Right renal pelvis (tissue), 4 donors: ENCODE results near the gene TMEM255B. TPM values are rescaled to one million over a fixed set of nuclear protein-coding genes. Genes with fewer than 3 reads are reported as not detected.
"Not testable (repeated sequence)": the region's sequence is repeated elsewhere in the genome, so short reads cannot be mapped to it uniquely, and the experiment has no call there.

Experiments
- DNase-seq, 4 donors: peaks; one replicate each; pipeline ENCODE4 v3.0.0-alpha.2; 2013; ENCODE audit warnings: low read depth in 4 of 4, low spot score in 3 of 4, missing footprints in 1 of 4
- polyA plus RNA-seq, 4 donors: library from polyadenylated mRNA; unstranded; fragments of 120-200 nt; gene quantifications; one replicate each; pipeline ENCODE4 v1.2.1, GENCODE V29; 2013; ENCODE audit not compliant: insufficient read length in 4 of 4

TMEM255B gene
- polyA plus RNA-seq, 4 donors, result 6.5 to 8.5 (median 7.7) TPM

- DNase-seq, result no peak
Observed at GRCh38 chr13:113783966-113784644, 25.1 kb downstream of the TMEM255B start.

DNA sequence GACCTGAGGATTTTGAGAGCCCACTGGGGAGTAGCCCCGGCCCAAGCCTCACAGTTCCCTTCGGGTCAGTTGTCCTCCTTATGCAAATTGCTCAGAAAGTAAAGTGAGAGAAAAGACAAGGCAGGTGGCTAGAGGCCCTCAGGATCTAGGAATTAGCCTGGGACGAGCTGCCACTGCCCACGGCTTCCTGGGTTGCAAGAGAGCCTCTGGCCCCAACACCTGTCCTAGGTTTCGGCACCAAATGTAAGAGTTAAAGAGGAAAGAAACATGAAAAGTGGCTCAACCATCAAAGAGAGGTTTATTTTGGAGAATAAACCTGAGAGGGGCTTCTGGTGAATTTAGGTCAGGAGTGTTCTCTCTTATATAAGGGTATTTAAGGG, 25.6 kb downstream of the TMEM255B start:
- DNase-seq, result no peak

DNA sequence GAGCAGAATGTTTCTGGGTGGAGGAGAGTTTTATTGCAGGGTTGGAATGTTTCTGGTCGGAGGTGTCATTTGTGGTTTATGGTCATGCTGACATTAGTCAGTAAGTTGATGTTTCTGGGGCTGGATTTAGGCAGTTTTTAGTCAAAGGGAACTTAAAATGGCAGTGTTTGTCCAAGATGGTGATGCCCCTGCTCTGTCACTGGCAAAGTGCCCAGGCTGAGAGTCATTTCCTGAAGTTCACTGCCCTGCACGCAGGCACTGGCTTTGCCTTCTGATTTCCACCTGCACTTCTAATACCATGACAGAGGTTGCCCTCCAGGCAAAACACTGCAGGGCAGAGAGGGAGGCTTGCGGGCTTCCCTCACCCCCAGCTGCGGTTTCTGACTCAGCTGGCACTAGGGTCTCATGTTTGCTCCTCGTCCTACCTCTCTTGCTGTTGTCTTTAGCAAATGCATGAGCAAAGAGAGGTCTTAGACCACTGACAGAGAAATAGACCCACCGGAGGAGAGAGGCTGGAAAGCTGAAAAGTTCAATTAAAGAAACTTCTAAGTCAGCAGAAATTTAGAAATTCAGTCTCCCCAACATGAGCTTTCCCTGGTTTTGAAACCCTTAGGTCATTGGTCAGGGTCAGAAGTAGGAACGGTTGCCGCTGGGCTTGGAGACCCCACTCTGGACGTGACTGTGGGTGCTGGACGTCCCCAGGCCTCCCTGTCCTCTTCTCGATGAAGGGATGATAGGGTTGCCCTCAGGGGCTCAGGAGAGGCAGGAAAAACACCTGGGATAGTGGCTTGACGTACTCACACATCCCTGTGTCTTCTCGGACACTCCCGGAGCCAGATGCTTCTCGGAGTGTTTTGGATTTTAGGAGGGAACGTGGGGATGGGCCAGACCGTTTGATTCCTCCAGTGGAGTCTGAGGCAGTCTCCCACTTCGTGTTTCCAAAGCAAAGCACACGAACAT, 26.3 kb downstream of the TMEM255B start:
- no peak for DNase-seq

DNA sequence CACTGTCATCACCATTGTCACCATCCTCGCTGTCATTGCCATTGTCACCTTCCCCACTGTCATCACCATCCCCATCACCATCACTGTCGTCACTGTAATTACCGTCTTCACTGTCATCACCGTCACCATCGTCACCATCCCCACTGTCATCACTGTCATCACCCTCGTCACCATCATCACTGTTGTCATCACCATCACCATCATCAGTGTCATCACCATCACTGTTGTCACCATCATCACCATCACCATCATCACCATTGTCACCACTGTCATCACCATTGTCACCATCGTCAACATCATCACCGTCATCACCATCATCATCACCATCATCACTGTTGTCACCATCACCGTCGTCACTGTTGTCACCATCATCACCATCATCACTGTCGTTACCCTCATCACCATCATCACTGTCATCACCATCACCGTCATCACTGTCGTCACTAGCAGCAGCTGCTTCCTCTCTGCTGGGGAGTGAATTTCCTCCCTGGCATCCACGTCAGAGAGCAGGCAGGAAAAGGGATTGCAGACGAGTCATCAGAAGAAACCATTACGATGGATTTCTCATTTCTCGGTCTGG, 27.3 kb downstream of the TMEM255B start:
- DNase-seq, result no peak

DNA sequence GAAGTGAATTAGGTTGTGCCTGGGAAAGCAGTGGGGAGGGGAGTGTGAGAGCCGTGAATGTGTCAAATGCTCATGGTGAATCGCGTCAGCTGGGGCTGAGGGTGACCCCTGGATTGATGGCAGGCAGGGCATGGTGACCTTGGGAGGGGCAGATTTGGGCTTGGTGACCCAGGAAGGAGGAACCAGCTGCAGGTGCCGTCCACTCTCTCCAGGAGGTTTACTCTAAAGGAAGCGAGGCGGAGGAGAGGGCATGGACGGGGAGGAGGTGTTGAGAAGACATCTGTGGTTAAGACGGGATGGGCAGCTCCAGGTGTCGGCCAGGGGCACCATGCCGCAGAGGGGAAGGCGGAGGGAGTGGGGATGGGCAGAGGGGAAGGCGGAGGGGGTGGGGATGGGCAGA, 28.7 kb downstream of the TMEM255B start:
- DNase-seq, result no peak

DNA sequence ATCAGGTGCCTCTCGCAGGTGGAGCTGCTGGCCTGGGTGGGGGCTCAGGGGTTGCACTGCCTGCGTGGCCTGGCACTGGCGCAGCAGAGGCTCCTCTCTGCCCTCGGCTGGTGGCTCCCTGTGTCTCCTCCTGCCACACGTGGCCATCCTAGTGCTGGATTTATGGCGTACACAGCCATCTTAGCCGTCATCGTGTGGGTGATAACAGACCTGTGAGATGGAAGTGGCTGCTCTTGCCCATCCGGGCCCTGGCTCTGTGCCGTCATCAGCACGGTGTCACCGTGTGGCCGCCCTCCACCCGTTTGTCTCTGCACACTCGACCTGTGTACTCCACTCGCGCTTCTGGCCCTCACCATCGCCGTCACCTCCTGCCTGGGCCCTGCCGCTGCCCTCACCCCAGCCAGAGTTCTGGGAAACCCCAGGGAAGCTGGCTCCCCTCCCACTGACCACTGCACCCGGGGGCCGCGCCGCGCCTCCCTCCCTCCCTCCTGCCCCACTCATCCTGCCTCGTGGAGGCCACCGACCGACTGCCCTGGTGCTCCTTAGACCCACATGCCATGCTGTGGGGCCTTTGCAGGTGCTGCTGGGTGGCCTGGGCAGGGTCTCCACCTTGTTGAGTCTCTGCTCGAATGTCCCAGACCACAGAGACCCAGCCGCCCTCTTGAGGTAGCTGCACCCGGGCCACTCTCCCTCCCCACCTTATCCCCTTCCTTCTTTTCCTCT, 29.5 kb downstream of the TMEM255B start:
- no peak for DNase-seq

GRCh38 chr13:113789167-113789566, 30.1 kb downstream of the TMEM255B start:
- no peak for DNase-seq

GRCh38 chr13:113789931-113790330, 30.9 kb downstream of the TMEM255B start:
- not testable (repeated sequence) for DNase-seq

GRCh38 chr13:113791226-113791625, 32.2 kb downstream of the TMEM255B start:
- DNase-seq, result no peak

- DNase-seq, result no peak
Observed at GRCh38 chr13:113791761-113792160, 32.7 kb downstream of the TMEM255B start.

DNA sequence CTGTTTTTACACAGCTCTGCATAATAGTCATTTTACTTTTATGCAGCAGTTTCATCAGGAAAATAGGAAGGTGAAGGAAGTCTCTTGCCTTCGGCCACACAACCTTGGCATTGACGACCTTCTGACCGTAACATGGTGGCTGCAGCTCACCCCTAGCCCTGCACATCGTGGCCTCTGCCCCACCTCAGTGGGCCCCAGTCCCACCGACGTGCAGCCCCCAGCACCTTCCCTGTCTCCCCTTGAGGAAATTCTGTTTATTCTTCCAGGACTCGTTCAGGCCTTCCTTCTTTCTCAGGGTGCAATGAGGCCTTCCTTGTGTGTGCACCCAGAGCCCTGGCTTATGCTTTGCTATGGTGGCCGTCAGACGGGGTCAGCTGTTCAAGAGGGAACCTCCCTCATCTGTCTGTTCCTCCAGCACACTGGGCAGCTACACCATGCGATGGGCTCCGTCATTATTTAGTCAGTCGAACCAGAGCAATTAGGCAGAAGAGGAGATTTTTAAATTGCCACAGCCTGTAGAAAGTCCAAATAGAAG, 33.3 kb downstream of the TMEM255B start:
- no peak for DNase-seq

DNA sequence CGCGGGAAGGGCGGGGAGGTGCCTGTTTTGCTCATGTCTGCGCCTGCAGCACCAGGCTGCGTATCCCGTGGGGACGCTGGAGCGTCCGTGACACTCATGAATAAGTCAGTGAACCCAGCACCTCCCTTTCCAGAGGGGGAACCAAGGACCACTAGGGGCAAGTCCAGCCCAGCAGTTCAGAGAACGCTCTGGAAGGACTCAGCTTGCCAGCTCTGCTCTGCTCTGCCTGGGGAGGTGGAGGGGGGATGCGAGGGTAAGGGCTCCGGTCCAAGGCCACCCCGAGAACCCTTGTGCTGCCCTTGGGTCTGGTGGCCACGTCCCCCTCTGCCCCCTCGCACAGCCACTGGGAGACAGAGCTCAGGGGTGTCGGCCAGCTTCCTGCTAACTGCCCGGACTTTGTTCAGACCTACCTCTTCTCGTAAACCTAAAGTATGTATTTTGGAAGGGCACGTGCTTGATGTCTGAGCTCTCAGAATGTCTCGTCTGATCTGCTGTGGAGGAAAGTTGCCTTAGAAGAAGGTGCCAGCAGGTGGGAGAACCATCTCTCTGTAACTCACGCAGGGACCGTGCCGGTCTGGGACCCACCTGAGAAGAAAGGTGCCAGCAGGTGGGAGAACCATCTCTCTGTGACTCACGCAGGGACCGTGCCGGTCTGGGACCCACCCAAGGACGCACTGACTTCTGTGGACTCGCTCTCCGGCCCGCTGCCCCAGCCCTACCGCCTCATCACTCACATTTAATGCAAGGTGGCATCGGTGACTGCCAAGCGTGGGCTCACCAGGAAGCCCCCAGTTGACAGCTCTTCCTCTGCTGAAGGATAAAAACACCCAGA, 34.1 kb downstream of the TMEM255B start:
- DNase-seq, result no peak

GRCh38 chr13:113793718-113794085, 34.7 kb downstream of the TMEM255B start:
- no peak for DNase-seq

DNA sequence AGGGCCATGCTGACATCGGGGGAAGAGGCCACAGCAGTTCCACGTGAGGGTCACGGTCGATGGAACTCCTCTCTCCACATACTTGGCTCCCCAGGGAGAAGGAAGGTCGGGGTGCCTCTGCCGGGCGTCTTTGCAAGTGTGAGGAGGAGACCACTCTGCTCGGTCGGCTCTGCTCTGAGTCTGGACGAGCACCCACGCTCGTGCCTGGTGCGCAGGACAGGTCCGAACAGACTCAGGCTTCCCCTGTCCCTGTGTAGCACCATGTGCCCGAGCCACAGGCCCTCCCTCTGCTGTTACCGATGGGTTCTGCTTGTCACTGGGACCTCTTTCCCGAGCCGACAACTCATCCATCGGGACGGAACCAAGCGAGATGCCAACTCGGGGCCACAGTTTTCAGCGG, 35.1 kb downstream of the TMEM255B start:
- no peak for DNase-seq

DNA sequence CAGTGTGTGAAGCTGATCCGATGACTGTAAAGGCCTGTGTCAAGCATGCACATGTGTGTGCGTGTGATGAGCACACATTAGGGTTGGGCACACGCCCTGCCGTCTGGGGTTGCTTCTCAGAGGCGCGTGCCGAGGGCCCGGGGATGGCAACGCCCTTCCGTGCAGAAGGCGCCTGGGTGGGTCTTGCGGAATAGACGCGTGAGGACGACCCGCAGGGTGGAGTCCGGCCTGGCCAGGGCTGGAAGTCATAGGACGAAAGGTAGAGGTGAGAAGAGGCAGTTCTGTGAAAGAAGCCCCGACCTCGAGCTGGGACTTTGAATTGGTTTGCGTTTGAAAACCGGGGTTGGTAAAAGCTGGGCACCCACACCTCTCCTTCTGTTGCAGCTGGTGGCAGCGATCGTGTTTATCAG, 35.7 kb downstream of the TMEM255B start:
- DNase-seq, result no peak

GRCh38 chr13:113795362-113795761, 36.3 kb downstream of the TMEM255B start:
- not testable (repeated sequence) for DNase-seq

DNA sequence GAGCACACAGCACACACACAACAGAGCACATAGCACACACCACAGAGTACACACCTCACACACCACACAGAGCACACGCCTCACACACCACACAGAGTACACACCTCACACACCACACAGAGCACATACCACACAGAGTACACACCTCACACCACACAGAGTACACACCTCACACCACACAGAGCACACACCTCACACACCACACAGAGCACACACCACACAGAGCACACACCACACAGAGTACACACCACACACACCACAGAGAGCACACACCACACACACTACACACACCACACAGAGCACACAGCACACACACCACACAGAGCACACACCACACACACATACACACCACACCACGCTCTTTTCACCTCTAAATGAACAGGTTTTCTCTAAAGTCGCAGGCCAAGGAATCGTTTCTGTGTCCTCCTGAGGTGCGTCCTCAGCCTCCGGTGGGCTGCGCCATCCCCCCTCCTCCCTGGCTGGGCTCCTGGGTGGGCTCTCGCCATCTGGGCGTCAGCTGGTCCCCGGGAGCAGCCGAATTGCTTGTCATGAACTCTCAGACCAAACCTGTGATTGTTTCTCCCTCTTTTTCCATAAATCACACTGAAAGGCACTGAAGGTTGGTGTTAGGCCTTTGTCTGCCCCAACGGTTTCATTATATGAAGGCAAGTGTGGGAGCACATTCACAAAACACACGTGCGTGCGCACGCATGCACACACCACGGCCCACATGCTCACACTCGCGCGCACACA, 37.4 kb downstream of the TMEM255B start:
- DNase-seq, result no peak

- no peak for DNase-seq
Observed at GRCh38 chr13:113796964-113797676, 38.1 kb downstream of the TMEM255B start.
